Measurements from ENCODE around the gene NR3C1. TPM values are rescaled to one million over a fixed set of nuclear protein-coding genes. Genes with fewer than 3 reads are reported as not detected.

NR3C1 gene
- total RNA-seq, 1 experiment from 2014 or later, result 12.7 TPM

DNA sequence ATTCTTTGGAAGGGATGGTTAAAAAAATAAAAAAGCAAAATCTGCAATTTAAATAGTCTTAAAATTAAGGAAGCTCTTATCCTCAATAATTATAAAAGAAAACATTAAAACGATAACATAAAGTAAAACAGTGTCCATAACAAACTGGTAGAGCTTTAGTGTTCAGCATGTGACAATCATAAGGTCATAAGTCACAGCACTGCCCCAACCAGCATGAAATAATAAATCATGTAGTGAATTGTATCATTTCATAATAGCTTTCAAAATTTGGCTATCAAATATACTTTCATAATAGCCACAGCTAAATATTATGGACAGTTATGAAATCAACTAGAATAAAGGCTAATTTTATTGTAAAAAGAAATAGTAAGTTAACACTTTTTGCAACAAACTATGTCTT is 10.0 kb downstream of the NR3C1 start:
- CTCF ChIA-PET, result no interaction called here

DNA sequence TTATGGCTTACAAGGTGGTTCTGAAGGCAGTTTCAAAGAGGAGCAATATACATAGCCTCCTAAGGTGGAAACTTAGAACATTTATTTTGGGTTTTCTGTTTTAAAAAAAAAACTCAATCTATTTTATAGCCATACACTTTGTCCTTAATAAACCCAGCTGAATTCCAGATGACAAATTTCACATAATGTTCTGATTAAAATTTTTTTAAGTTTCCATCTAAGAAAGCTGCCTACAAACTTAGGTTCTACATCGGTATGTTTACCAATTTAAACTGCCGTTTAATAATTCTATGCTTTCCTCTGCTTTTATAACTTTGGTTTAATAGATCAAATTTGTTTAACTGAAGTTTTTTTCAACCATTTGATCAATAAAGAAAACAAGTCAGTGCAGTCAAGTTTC is 12.5 kb downstream of the NR3C1 start:
- no peak for DNase-seq (ENCODE audit: low spot score)
- intact Hi-C loops (cut with micrococcal nuclease; ENCODE audit: unreplicated experiment), result no loop called here
- Histone ChIP-seq H3K4me1 (ENCODE audit: insufficient read depth, low read length, poor library complexity, severe bottlenecking) (peaks cover 3% of the 10 kb centered on the region), H3K27me3 (replicated peaks; ENCODE audit: insufficient read depth, low read depth, low read length, poor library complexity) (no peaks in the 10 kb centered on the region), H3K36me3 (ENCODE audit: insufficient read depth, low read length, poor library complexity, severe bottlenecking) (no peaks in the 10 kb centered on the region), H3K4me3 (ENCODE audit: low read depth, low read length, poor library complexity, severe bottlenecking) (no peak overlapping the region), H3K9me3 (ENCODE audit: low read depth, low read length, poor library complexity, severe bottlenecking) (no peaks in the 10 kb centered on the region), H3K27ac (ENCODE audit: low read depth, low read length, poor library complexity, severe bottlenecking) (no peak overlapping the region)
- CTCF ChIA-PET, result no interaction called here
- no TSS peak for BruUV-seq (replicated peaks)
- no peak for TF ChIP-seq EZH2 (IDR thresholded peaks at IDR 0.05; ENCODE audit: borderline replicate concordance, low read depth, low read length, poor library complexity, severe bottlenecking)
- TF ChIP-seq, protein P1, sequence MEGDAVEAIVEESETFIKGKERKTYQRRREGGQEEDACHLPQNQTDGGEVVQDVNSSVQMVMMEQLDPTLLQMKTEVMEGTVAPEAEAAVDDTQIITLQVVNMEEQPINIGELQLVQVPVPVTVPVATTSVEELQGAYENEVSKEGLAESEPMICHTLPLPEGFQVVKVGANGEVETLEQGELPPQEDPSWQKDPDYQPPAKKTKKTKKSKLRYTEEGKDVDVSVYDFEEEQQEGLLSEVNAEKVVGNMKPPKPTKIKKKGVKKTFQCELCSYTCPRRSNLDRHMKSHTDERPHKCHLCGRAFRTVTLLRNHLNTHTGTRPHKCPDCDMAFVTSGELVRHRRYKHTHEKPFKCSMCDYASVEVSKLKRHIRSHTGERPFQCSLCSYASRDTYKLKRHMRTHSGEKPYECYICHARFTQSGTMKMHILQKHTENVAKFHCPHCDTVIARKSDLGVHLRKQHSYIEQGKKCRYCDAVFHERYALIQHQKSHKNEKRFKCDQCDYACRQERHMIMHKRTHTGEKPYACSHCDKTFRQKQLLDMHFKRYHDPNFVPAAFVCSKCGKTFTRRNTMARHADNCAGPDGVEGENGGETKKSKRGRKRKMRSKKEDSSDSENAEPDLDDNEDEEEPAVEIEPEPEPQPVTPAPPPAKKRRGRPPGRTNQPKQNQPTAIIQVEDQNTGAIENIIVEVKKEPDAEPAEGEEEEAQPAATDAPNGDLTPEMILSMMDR (conservative IDR thresholded peaks at IDR 0.05; ENCODE audit: low read depth, low read length), result no peak
- POLR2A ChIA-PET (ENCODE audit: low non-redundant PET), result no interaction called here

More for the DNA sequence above, 10.0 kb downstream of the NR3C1 start:
- no peaks in the 10 kb centered on the region for H3K9me3 ChIP-seq (ENCODE audit: low read depth, low read length, poor library complexity, severe bottlenecking)
- H3K4me3 ChIP-seq (ENCODE audit: low read depth, low read length, poor library complexity, severe bottlenecking), result no peak overlapping the region
- no peaks in the 10 kb centered on the region for H3K36me3 ChIP-seq (ENCODE audit: insufficient read depth, low read length, poor library complexity, severe bottlenecking)
- intact Hi-C loops (cut with micrococcal nuclease; ENCODE audit: unreplicated experiment), result no loop called here
- peaks cover 15% of the 10 kb centered on the region for H3K4me1 ChIP-seq (ENCODE audit: insufficient read depth, low read length, poor library complexity, severe bottlenecking)
- H3K27me3 ChIP-seq (replicated peaks; ENCODE audit: insufficient read depth, low read depth, low read length, poor library complexity), result no peaks in the 10 kb centered on the region
- no peak for TF ChIP-seq EZH2 (IDR thresholded peaks at IDR 0.05; ENCODE audit: borderline replicate concordance, low read depth, low read length, poor library complexity, severe bottlenecking)
- TF ChIP-seq, protein P1 (conservative IDR thresholded peaks at IDR 0.05; ENCODE audit: low read depth, low read length), result no peak
- no peak overlapping the region for H3K27ac ChIP-seq (ENCODE audit: low read depth, low read length, poor library complexity, severe bottlenecking)
- no TSS peak for BruUV-seq (replicated peaks)
- DNase-seq (ENCODE audit: low spot score), result no peak
- POLR2A ChIA-PET (ENCODE audit: low non-redundant PET), result no interaction called here

DNA sequence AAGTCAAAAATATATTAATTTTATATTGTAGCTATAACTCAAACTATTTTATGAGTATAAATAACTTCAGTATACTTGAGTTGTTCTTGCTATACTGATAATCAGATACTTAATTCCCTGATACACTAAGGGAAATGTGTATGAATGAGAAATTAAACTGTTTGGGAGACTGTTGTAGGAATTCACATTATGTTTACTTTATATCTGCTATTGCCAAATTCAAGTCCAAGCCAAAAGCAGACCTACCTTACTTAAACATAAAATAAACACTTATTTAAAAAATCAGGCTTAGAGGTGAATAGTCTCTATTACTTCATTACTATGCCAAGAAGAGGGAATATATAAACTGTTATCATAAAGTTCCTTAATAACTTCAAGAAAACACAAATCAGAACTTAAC is 13.2 kb downstream of the NR3C1 start:
- no peak for DNase-seq (ENCODE audit: low spot score)
- POLR2A ChIA-PET (ENCODE audit: low non-redundant PET), result no interaction called here
- no peaks in the 10 kb centered on the region for H3K9me3 ChIP-seq (ENCODE audit: low read depth, low read length, poor library complexity, severe bottlenecking)
- no peak overlapping the region for H3K4me3 ChIP-seq (ENCODE audit: low read depth, low read length, poor library complexity, severe bottlenecking)
- no TSS peak for BruUV-seq (replicated peaks)
- H3K27ac ChIP-seq (ENCODE audit: low read depth, low read length, poor library complexity, severe bottlenecking), result no peak overlapping the region
- H3K36me3 ChIP-seq (ENCODE audit: insufficient read depth, low read length, poor library complexity, severe bottlenecking), result no peaks in the 10 kb centered on the region
- no peaks in the 10 kb centered on the region for H3K4me1 ChIP-seq (ENCODE audit: insufficient read depth, low read length, poor library complexity, severe bottlenecking)
- TF ChIP-seq EZH2 (IDR thresholded peaks at IDR 0.05; ENCODE audit: borderline replicate concordance, low read depth, low read length, poor library complexity, severe bottlenecking), result no peak
- TF ChIP-seq, protein P1 (conservative IDR thresholded peaks at IDR 0.05; ENCODE audit: low read depth, low read length), result no peak
- intact Hi-C loops (cut with micrococcal nuclease; ENCODE audit: unreplicated experiment), result no loop called here
- CTCF ChIA-PET, result no interaction called here
- no peaks in the 10 kb centered on the region for H3K27me3 ChIP-seq (replicated peaks; ENCODE audit: insufficient read depth, low read depth, low read length, poor library complexity)

Measured in A673 (cell line).